Left renal pelvis (tissue), 4 donors: ENCODE data around the gene CERS6. TPM values are rescaled to one million over a fixed set of nuclear protein-coding genes. Genes with fewer than 3 reads are reported as not detected.

Experiments used
- DNase-seq, 4 donors: peaks; one replicate each; pipeline ENCODE4 v3.0.0-alpha.2; 2013; ENCODE audit warnings: low read depth in 4 of 4, low spot score in 3 of 4
- polyA plus RNA-seq, 4 donors: library from polyadenylated mRNA; unstranded; fragments of 120-200 nt; gene quantifications; one replicate each; pipeline ENCODE4 v1.2.1, GENCODE V29; 2013; ENCODE audit not compliant: insufficient read length in 4 of 4

Gene CERS6
- polyA plus RNA-seq, 4 donors, result 42.3 to 63.7 (median 54.4) TPM

DNA sequence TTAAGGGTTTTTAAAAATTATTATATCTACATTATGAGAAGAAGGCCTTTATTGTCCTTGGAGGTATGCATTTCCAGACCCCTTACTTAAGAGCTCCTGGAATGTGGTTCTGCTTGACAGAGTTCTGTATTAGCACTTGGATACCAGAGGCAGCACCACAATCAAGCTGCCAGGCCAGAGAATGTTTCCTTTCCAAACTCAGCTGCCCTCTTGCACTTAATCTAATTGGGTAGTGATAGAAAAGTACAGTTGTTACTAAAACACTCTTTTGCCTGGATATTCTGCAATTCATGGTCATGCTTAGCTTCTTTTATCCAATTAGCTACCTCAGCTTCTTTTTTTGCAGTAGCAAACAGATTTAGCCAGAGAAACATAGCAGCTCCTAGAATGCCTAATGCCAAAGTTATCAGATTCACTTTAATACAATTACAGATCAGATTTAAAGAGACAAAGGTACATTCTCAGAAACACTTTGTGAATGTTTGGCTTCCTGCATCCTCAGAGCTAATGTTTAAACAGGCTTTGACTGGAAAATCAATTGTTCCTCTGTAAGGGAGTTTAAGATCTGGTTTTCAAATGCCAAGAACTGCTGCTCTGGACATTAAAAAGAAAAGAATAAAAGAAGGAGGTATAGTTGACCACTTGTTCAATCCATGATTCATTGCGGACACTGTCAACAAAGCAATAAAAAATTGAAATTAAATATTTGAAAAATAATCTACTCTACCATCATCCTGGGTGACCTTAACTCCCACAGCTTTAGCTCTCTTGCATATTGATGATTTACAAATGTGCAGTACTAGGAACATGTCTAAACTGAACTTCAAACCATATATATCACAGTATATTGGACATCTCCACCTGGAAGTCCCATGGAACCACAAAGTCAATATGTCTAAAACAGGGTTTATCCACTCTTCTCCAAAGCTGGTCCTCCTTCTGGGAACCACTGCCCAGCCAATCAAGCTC is 359.2 kb downstream of the CERS6 start:
- DNase-seq, result no peak

DNA sequence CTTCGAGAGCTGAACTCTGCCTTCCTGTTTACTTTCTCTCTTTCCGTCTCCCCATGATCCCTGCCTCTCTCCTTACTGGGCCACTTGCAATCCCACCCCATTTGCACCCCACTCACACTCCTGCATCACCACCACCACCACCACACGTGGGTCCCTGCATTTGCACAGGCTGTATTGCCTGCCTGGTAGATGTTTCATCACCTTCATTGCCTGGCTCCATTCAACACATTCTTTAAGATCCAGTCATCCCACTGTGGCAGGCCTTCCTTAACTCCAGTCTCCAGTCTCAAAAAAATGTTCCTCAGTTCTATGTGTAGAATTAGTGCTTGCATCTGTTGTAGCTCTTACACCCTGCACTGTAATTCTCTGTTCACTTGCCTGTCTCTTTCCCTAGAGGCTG is 360.3 kb downstream of the CERS6 start:
- DNase-seq, result no peak

DNA sequence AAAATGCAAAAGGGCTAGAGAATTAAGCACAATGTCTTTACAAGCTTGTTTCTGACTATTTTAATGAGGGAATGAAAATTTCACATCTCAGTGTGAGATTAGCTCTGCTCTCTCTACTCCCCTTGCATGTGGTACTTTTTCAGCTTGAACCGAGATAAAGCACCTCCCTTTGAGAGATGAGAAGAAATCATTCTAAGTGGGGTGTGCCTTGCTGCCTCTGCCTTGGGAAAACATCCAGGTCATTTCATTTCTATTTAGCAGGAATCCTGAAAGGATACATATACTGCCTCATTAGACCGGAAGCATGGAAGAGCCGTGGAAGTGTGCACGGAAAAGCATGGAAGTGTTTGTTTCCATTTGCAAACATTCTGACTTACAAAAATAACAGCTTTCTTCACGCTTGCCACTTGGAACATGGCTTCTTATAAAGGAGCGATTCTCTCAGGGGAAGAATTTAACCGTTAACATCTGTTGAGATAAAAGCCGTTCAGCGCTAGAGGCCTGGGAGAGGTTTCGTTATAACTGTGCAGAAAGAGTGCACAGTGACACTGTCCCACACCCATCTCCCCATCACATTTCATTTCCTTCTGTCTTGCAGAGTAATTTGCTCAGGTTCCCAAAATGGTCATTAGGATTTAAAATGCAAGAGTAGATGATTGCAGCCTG is 363.1 kb downstream of the CERS6 start:
- DNase-seq, result no peak

DNA sequence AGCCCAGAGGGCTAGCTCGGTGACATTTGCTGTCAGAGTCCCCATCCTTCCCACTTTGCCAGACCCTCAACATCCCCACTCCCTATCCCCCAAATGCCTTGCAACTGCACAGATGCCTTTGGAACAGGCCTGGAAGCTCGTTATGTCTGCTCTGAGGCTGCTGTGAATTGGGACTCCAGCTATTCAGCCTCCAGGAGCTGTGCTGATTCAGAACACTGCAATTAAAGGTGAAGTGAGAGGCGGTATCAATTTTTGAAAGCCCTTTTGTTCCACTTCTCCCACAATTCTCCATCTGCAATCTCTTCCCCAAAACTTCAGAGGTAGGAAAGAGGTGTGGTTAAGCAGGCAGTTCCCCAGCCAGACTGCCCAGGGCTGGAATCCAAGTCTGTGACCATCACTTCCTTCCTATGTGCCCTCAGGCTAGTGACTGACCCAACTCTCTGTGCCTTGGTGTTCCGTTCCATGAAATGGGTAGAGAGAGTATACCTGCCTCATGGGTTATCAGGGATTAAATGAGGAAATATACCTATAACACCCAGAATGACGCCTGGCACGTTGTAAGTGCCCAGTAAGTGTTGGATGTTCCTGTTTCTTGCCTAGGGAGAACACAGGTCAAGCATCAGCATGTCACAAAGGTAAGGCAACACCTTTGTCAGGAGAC is 363.9 kb downstream of the CERS6 start:
- no peak for DNase-seq

DNA sequence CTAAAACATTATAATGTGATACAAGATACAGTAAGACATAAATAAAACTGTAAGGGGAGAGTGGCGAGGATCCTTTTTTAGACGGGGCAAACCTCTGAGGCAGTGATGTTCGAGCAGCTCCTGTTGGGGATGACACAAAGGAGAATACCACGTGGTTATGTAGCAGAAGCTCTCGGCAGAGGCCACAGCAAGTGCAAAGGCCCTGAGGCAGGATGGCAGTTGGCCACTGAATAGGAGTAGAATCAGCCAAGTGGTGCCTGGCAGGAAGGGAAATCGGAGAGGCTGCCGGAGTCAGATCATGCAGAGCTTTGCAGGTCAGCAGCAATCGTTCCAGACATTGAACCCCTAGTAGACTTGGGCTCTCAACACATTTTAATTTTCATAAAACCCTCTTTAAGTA is 365.5 kb downstream of the CERS6 start:
- DNase-seq, result no peak

DNA sequence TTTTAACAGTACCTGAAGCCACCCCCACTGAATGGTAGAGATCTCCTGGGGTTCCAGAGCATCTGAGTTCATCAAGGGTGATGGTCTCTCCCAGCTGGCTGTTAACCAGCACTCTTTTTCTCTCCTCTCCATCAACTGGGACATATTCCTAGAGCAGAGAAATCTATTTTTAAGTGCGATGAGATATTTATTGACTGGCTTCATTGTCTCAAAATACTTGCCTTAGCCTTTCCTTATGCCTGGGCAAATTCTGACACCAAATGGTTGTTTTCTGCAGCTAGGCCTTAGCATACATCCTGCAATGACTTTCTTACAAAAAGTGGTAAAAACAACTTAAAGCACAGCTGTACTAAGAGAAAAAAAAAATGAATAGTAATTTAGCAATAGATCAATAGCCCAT is 365.9 kb downstream of the CERS6 start:
- no peak for DNase-seq

Other genes starting within 250 kb of the CERS6 start
- gene STK39, start 208.7 kb upstream of the CERS6 start, polyA plus RNA-seq, result 10 to 100 TPM; 30.1 to 40.2 (median 32.5) TPM